GM21515 (cell line): Measurements from ENCODE around the gene TNFRSF25.
A peak's percentile ranks its signal among the peaks of the same experiment; 100 is the strongest.
"Not testable (repeated sequence)": the region's sequence is repeated elsewhere in the genome, so short reads cannot be mapped to it uniquely, and the experiment has no call there.

Experiments used
- ATAC-seq: cut with Tn5 transposase; IDR thresholded peaks from one replicate; pipeline ENCODE4 v1.9.1; 2021; ENCODE audit not compliant: unreplicated experiment

The TNFRSF25 gene

DNA sequence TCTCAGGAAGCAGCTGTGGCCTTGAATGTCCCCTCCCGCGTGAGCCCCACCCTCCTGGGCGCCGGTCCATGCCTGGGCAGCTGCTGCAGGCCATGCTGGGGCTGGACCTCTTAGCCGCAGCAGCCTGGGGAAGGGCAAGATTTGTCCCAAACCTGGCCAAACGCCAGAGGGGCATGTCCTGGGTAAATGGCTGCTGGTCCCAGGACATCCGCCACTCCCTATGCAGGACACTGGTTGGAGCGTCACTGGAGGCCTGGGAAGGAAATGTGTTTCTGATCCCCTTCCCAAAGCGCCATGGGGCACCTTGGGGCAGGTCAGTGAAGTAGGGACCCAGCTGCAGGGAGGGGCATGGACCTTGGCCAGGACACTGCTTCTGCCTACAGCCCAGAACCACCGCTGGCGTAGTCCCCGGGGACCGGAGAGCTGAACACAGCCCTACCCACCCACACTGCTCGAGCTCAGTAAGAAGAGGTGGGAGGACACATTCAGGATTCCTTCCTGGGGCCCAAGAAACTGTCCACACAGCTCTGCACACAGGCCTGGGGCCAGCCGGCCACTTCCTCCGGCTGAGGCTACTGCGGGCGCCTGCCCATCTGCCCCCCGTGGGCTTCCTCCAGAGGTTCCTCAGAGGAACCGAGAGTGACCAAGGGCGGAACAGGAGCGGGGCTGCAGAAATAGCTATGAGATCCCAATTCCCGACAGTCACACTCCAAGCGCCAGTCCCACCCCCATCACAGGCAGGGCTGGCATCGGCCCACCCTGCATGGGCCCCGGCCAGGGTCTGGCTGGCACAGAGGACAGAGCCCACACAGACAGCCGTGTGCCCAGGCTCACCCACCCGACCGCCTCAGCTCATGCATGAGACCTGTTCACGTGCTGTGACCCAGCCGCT, 36.3 kb upstream of the TNFRSF25 start:
- ATAC-seq = no peak

- ATAC-seq = no peak
These were observed 35.4 kb upstream of the TNFRSF25 start for GRCh38 chr1:6501279-6501813.

GRCh38 chr1:6500544-6501278, 34.7 kb upstream of the TNFRSF25 start:
- no peak for ATAC-seq

DNA sequence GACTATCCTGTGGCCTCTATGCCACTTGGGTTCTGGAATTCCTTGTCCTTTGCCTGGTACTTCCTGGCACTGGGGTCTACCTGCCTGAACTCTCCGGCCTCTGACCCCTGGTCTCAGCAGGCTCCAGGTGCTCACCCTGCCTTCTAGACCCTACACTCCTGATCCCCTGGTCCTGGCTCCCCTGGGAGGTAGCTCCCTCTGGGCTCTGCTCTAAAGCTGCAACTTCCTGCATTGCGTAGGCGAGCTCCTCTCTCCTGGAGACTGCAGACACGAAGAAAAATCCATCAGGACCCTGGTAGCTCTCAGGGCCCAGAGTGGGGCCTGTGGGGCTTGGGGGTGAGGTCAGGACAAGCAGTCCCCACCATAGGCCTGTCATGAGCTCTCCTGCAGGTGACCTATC, 33.3 kb upstream of the TNFRSF25 start:
- ATAC-seq = no peak

GRCh38 chr1:6498576-6499111, 32.7 kb upstream of the TNFRSF25 start:
- ATAC-seq = no peak

DNA sequence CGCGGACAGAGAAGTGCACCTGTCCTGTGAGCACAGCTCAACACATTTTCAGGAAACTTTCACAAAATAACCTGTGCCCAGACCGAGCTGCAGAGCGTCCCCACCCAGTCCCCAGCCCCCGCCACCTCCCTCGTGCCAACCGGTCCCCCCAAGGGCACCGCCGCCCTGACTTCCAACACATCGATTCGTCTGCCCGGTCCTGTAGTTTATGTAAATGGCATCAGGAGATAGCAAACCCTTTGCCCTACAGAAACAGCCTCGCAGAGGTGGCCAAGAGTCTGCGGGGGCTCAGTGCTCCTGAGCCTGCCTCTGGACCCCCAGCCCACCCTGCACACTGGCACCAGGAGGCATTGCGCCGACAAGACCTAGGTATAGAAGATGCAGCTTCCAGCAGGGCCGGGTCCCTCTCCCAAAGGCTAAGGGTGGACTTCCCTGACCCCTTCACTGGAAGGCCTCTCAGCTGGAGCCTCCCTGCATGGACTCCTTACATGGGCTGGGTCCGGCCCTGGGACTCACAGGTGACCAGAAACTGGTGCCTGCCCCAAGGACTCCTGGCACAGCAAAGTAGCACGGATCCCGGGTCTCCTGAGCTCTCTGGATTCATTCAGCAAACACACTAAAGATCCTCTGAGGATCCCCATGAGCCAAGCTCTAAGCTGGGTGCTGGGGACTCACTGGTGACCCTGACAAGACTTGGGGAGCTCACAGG, 32.0 kb upstream of the TNFRSF25 start:
- no peak for ATAC-seq

GRCh38 chr1:6497215-6497866, 31.4 kb upstream of the TNFRSF25 start:
- ATAC-seq = no peak

- no peak for ATAC-seq
These were observed 30.9 kb upstream of the TNFRSF25 start for GRCh38 chr1:6496890-6497214.

- no peak for ATAC-seq
These were observed 30.4 kb upstream of the TNFRSF25 start for GRCh38 chr1:6496365-6496721.

- ATAC-seq = no peak
These were observed 29.8 kb upstream of the TNFRSF25 start for GRCh38 chr1:6495540-6496364.

GRCh38 chr1:6495041-6495441, 29.1 kb upstream of the TNFRSF25 start:
- ATAC-seq = no peak

DNA sequence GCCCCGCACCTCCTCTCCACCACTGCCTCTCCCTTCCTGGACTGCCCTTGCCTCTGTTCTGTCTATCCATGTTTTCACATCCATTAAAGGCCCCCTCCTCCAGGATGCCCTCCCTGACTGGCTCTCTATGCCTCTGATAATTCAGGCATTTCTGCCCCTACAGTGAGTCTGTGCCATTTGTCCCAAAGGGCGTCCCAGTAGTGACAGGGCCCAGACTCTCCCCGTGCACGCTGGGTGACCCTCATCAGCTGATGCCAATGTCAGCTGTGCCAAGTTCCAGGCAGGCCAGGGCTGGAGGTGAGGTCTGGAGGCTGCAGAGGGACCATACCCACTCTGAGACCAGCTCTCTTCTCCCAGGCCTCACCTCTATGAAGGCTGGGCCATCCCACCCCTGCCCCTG, 28.7 kb upstream of the TNFRSF25 start:
- ATAC-seq = no peak

- ATAC-seq = not testable (repeated sequence)
These were observed 27.9 kb upstream of the TNFRSF25 start for GRCh38 chr1:6493834-6494223.

GRCh38 chr1:6491966-6492365, 26.0 kb upstream of the TNFRSF25 start:
- no peak for ATAC-seq

GRCh38 chr1:6491480-6491962, 25.5 kb upstream of the TNFRSF25 start, which contains the start of gene PLEKHG5:
Gene PLEKHG5 (minus strand): TSS chr1:6491667. CDS start chr1:6477571, 14,096 bp downstream.
- no peak for ATAC-seq

DNA sequence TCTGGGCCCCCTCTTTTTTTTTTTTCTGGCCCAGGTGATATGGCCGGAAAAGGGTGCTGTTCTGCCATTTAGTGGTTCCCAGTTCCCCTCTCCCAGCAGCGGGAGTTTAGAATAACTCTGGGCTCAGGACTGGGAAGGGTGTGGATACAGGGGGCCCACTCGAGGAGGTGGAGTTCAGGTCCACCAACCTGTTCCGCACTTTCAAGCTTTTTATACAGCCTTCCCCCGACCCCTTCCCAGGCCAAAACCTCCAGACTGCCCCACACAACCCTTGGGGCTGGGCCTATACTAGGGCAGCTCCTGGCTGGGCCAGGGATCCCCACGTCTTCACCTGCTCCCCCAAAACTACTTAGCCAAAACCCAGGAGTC, 25.1 kb upstream of the TNFRSF25 start:
- ATAC-seq = no peak

DNA sequence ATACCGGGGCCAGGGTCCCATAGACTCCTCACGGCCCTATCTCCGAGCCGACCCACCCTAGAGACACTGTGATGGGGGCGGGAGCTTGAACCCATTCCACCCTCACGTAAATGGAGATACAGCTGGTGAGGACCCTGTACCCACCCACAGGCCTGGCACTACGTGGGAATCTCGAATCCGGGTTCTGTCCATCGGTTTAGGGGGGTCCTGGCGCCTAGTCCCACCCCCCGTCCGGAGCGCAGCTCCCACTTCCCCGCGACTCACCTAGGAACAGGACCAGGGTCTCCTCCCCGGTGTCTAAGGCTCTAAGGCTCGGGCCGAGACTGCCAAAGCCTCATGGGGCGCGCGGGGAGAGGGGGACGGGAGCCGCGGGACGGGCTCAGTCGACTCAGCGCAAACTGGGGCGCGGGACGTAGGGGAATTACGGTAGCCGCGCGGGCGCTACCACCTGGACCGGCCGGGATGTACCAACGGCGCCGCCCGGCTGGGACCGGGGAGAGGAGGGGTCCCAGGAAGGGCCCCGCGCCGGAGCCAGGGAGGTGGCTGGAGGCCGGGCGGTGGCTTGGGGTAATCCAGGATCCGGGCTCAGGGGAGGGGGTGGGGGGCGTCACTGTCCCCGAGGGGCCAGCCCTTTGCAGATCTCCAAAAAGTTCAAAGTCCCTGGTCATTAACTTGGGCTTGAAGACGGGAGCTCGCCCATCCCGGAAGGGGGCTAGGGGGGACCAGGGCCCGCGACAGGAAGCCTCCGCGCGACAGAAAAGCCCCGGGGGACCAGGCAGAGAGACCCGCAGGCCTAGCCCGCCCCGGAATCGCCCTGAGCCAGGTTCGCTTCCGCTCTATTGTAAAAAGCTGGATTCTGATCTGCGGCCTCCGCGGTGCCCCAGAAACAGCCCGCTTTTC, 24.5 kb upstream of the TNFRSF25 start:
- no peak for ATAC-seq

DNA sequence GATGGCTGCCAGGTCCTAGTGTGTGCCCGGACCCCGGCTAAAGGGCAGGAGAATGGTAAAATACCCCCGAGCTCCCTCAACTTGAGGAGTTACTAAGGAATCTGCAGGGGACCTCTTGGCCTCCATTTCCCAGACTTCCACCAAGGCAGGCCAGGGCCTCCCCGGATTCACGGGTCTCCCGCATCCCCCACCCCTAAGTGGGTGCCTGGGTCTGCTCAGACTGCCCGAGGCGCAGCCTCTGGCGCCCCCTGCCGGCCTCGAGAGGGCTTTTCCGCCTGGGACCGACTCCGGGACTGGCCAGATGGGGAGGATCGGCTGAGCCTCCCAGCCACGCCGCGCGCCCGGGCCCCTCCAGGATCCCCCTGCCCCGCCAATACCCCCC, 23.8 kb upstream of the TNFRSF25 start:
- ATAC-seq = peak; percentile 55

GRCh38 chr1:6489383-6489765, 23.4 kb upstream of the TNFRSF25 start:
- ATAC-seq = no peak
